Thyroid gland (tissue), 4 donors: Measurements from ENCODE around the gene NAALADL2. TPM values are rescaled to one million over a fixed set of nuclear protein-coding genes. Genes with fewer than 3 reads are reported as not detected.

ENCODE experiments used
- DNase-seq, 2 donors: peaks; one replicate each; pipeline ENCODE4 v3.0.0-alpha.2; 2019
- H3K27ac ChIP-seq, 3 donors: fragments of 200-600 bp; sonication (generic); 1 replicate in 2 of 3; 2 replicates in 1 of 3; pipeline ENCODE4 v1.5.1; 2016 to 2019; ENCODE audit warnings: mild to moderate bottlenecking in 1 of 3, moderate library complexity in 1 of 3
- H3K27me3 ChIP-seq: fragments of 200-600 bp; sonication (generic); one replicate; pipeline ENCODE4 v1.5.1; 2019
- H3K36me3 ChIP-seq, 2 donors: fragments of 200-600 bp; sonication (generic); one replicate each; pipeline ENCODE4 v1.5.1; 2016 to 2019
- H3K4me1 ChIP-seq, 2 donors: fragments of 200-600 bp; sonication (generic); one replicate each; pipeline ENCODE4 v1.5.1; 2017 to 2019
- H3K4me3 ChIP-seq, 3 donors: fragments of 200-600 bp; sonication (generic); replicated peaks in 1 of 3; 1 replicate in 2 of 3; 2 replicates in 1 of 3; pipeline ENCODE4 v1.5.1; 2016; ENCODE audit warnings: mild to moderate bottlenecking in 1 of 3
- H3K9me3 ChIP-seq: fragments of 200-600 bp; sonication (generic); one replicate; pipeline ENCODE4 v1.5.1; 2017
- POLR2A ChIP-seq, 2 donors: fragments of 450-650 bp; IDR thresholded peaks; one replicate each; pipeline ENCODE4 v1.6.1; 2017; ENCODE audit warnings: antibody characterized with exemption in 2 of 2, mild to moderate bottlenecking in 2 of 2, moderate library complexity in 1 of 2
- WGBS, 2 donors: methylation state at CpG; one replicate each; pipeline ENCODE4 v1.1.5; 2017; 5-methylcytosine and 5-hydroxymethylcytosine counted together
- intact Hi-C: fragments of 100-400 bp; cut with DNase I; formaldehyde crosslinking; loops from one replicate; pipeline ENCODE4 v1.15.1; 2023
- microRNA-seq: library from miRNA; unstranded; fragments of <30 nt; microRNA quantifications from one replicate; pipeline ENCODE4, GENCODE V29; 2016
- small RNA-seq: library from RNA; depleted of rRNA; stranded (forward); fragments of <200 nt; gene quantifications from one replicate; pipeline ENCODE3, GENCODE V24; 2016
- total RNA-seq, 4 donors: library from RNA; depleted of rRNA; stranded (reverse); fragments of >200 nt; gene quantifications; one replicate each; pipeline ENCODE4 v1.2.3, GENCODE V29; 2016
- TF ChIP-seq, protein P1 (sequence below), 6 experiments: fragments of 200-600 bp in 3 of 6; fragments of 450-650 bp in 3 of 6; sonication (generic) in 3 of 6; IDR thresholded peaks; one replicate each; pipeline ENCODE4 v1.5.1; 2016 to 2019; ENCODE audit warnings: antibody characterized with exemption in 6 of 6, mild to moderate bottlenecking in 2 of 6, inconsistent platforms in 1 of 6, moderate library complexity in 1 of 6

The NAALADL2 gene
- total RNA-seq, 4 donors from 2014 or later: 7.6 to 14.7 (median 9.0) TPM

DNA sequence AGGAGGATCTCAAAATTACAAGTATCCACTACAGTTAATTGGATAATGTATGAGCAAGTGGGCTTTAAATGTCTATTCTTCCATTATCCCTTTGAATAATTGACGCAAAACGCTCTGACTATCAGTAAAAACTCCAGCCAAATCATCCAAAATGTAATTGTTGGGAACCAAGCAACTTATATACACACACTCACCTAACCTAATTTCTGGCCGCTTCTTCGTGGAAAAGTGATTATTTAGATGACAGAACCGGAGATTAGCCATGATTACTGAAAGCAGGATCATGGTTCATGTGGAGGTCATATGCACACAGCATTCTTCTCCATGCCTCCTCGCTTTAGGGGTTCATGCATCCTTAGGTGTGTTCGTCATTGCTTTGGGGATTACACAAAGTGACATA lies 992.4 kb downstream of the NAALADL2 start:
- Histone ChIP-seq H3K27me3 (no peaks in the 10 kb centered on the region), H3K9me3 (no peaks in the 10 kb centered on the region), H3K4me3 (no peak overlapping the region), H3K36me3 (no peaks in the 10 kb centered on the region), H3K4me1 (no peaks in the 10 kb centered on the region), H3K27ac (no peak overlapping the region)
- DNase-seq: no peak
- intact Hi-C loops: no loop called here
- no peak for TF ChIP-seq POLR2A (IDR thresholded peaks at IDR 0.05)
- TF ChIP-seq, protein P1, sequence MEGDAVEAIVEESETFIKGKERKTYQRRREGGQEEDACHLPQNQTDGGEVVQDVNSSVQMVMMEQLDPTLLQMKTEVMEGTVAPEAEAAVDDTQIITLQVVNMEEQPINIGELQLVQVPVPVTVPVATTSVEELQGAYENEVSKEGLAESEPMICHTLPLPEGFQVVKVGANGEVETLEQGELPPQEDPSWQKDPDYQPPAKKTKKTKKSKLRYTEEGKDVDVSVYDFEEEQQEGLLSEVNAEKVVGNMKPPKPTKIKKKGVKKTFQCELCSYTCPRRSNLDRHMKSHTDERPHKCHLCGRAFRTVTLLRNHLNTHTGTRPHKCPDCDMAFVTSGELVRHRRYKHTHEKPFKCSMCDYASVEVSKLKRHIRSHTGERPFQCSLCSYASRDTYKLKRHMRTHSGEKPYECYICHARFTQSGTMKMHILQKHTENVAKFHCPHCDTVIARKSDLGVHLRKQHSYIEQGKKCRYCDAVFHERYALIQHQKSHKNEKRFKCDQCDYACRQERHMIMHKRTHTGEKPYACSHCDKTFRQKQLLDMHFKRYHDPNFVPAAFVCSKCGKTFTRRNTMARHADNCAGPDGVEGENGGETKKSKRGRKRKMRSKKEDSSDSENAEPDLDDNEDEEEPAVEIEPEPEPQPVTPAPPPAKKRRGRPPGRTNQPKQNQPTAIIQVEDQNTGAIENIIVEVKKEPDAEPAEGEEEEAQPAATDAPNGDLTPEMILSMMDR (IDR thresholded peaks at IDR 0.05): no peak
- 89 to 90% methylated on average over 7 of the region's 7 CpGs for WGBS, 2 donors

DNA sequence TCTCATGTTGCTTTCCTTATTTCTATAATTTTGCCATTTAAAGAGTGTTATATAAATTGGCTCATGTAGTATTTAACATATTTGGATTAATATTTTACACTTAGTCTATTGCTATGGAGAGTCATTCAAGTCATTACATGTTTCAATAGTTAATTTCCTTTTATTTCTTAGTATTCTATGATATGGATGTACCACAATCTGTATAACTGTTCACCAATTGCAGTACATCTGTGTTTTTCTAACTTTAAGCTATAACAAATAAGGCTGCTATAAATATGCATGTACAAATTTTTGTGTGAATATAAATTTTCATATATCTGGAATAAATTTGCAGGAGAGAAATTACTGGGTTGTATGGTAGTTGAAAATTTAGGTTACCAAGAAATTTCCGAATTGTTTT lies 993.4 kb downstream of the NAALADL2 start:
- H3K27me3 ChIP-seq: no peaks in the 10 kb centered on the region
- no peak overlapping the region for H3K4me3 ChIP-seq
- H3K9me3 ChIP-seq: no peaks in the 10 kb centered on the region
- TF ChIP-seq, protein P1 (IDR thresholded peaks at IDR 0.05): no peak
- no peak for TF ChIP-seq POLR2A (IDR thresholded peaks at IDR 0.05)
- no peaks in the 10 kb centered on the region for H3K4me1 ChIP-seq
- no peak for DNase-seq
- no peak overlapping the region for H3K27ac ChIP-seq
- intact Hi-C loops: no loop called here
- WGBS, 2 donors: 90 to 91% methylated on average over 1 of the region's 1 CpG
- no peaks in the 10 kb centered on the region for H3K36me3 ChIP-seq

DNA sequence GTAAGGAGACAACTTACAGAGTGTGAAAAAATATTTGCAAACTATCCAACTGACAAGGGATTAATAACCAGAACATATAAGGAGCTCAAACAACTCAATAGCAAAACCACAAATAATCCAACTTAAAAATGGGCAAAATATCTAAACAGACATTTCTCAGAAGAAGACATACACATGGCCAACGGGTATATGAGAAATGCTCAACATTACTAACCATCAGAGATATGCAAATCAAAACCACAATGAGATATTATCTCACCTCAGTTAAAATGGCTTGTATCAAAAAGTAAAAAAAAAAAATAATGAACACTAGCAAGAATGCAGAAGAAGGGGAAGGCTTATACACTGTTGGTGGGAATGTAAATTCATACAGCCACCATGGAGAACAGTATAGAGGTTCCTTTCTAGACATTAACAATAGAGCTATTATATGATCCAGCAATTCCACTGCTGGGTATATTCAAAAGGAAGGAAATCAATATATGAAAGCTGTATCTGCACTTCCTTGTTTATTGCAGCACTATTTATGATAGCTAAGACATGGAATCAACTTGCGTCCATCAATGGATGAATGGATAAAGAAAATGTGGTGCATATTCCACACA lies 998.6 kb downstream of the NAALADL2 start:
- intact Hi-C loops: no loop called here
- no peak overlapping the region for H3K27ac ChIP-seq
- no peaks in the 10 kb centered on the region for H3K27me3 ChIP-seq
- no peak for DNase-seq
- 85 to 92% methylated on average over 2 of the region's 2 CpGs for WGBS, 2 donors
- H3K36me3 ChIP-seq: no peaks in the 10 kb centered on the region
- H3K4me3 ChIP-seq: no peak overlapping the region
- no peaks in the 10 kb centered on the region for H3K9me3 ChIP-seq
- TF ChIP-seq POLR2A (IDR thresholded peaks at IDR 0.05): no peak
- TF ChIP-seq, protein P1 (IDR thresholded peaks at IDR 0.05): no peak
- H3K4me1 ChIP-seq: no peaks in the 10 kb centered on the region

Small RNAs within 50 kb of the gene (microRNA-seq; reads per million reads assigned to microRNA genes)
- gene MIR4789: not detected

Small RNAs within 50 kb of the gene (small RNA-seq; reads per million reads assigned to genes)
- gene MIR4789 (not detected), gene RNU4-91P (not detected), gene RNU6-1233P (not detected), gene RNU6-1317P (not detected)
